KBM-7 (cell line): ENCODE results near the gene DNAJC10.
"Not testable (repeated sequence)": the region's sequence is repeated elsewhere in the genome, so short reads cannot be mapped to it uniquely, and the experiment has no call there.

ENCODE experiments used
- DNase-seq: peaks from one replicate; pipeline ENCODE4 v3.0.0-alpha.2; 2015
- in situ Hi-C: fragments of 300-500 bp; cut with MboI; formaldehyde crosslinking; loops from 2 replicates; pipeline ENCODE4 v1.14.3; 2020; ENCODE audit warnings: low sequenced_read_pairs, low pct_unique_long_range_greater_than_20kb, mixed read lengths

The DNAJC10 gene

GRCh38 chr2:182715892-182716649 lies at the start of gene DNAJC10:
Gene DNAJC10 (plus strand): TSS chr2:182716257. CDS start chr2:182718087, 1,830 bp downstream.
- peak; percentile 87 for DNase-seq
- in situ Hi-C loops: no loop called here

GRCh38 chr2:182666674-182667314 lies 49.3 kb upstream of the DNAJC10 start:
- DNase-seq: peak; percentile 43
- in situ Hi-C loops: loop anchor here (25.0 kb wide), 1 partner anchor 479 kb away; no protein-coding TSS in a partner anchor

DNA sequence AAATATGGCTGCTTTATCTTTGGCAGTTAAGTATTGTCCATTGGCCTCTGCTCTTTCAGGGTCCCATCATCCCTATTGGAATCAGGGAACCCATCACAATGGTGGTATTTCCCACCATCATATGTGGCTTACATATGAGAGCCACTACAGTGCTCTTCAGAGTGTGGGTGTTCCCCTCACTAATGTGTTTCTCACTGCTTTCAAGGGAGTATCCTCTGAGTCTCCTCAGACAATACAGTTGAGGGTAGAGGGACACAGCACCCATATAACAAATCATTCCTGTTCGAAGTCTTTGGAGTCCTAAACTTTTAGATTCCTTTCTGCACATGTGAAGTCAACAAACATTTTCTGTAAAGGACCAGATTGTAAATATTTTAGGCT lies 48.8 kb upstream of the DNAJC10 start:
- DNase-seq: no peak
- in situ Hi-C loops: loop anchor here (25.0 kb wide), 1 partner anchor 480 kb away; no protein-coding TSS in a partner anchor

DNA sequence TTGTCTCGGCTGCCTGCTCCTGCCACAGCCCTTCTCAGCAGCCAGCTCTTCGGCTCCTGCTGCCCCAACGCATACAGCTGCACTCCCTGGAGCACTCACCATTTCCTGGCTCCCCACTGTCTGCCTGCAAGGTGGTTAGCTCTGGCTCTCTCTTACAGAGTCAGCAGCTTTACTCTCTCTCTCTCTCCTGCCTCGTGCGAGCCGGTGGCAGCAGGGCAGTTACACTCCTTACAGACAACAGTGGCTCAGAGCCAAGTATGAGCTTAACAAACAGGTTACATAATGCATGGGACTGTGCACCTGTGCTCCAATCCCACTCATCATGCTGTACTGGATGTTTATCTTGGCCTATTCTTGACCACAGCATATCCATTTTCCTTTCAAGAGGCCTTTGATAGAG lies 47.4 kb upstream of the DNAJC10 start:
- peak; percentile 26 for DNase-seq
- in situ Hi-C loops: loop anchor here (25.0 kb wide), 1 partner anchor 481 kb away; no protein-coding TSS in a partner anchor

- in situ Hi-C loops: loop anchor here (25.0 kb wide), 1 partner anchor 485 kb away; no protein-coding TSS in a partner anchor
- no peak for DNase-seq
These were observed 43.4 kb upstream of the DNAJC10 start for GRCh38 chr2:182672466-182673165.

DNA sequence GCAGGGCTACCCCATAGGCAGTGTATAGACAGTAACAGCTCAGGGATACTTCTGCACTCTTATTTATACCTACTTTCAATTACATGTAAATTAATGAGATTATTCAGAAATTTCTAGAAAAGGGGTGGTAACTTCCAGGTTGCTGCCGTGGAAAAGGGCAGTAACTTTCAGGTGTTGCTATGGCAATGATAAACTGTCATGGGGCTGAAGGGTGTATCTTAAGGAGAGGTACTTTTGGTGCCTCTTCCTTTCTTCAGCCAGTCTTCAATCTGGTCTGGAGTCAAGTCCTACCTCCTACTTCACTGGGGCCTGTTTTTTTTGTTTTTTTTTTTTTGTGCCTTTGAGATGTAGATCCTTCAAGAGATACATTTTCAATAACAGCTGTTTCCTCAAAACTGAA lies 35.2 kb upstream of the DNAJC10 start:
- in situ Hi-C loops: no loop called here

DNA sequence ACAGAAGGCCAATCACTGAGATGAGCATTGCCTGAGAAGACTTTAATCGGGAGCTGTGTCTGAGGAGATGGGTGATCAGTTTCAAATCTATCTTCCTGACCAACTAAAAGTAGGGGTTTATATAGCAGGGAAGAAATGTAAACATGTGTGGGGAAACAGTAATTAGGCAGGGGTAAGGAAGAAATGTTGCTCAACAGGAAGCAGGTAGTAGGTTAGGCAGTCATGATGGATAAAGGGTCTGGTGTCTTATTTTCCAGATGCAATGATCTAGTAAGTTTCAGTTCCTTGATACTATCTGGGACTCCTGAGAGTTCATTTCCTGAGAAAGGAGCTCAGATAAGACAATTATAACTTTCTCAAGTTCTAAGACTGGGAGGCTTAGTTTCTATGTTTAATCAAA lies 33.8 kb upstream of the DNAJC10 start:
- DNase-seq: peak; percentile 59
- in situ Hi-C loops: no loop called here

More for the DNA sequence above, 35.2 kb upstream of the DNAJC10 start:
- no peak for DNase-seq

GRCh38 chr2:182685559-182685958 lies 30.5 kb upstream of the DNAJC10 start:
- in situ Hi-C loops: no loop called here
- no peak for DNase-seq

DNA sequence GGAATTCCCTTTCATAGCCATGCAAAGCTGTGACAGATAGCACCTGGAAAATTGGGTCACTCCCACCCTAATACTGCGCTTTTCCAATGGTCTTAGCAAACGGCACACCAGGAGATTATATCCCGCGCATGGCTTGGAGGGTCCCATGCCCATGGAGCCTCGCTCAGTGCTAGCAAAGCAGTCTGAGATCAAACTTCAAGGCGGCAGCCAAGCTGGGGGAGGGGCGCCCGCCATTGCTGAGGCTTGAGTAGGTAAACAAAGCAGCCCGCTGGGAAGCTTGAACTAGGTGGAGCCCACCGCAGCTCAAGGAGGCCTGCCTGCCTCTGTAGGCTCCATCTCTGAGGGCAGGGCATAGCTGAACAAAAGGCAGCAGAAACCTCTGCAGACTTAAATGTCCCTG lies 29.3 kb upstream of the DNAJC10 start:
- DNase-seq, in situ Hi-C loops: not testable (repeated sequence)

GRCh38 chr2:182694189-182694588 lies 21.9 kb upstream of the DNAJC10 start:
- in situ Hi-C loops: no loop called here
- no peak for DNase-seq

- in situ Hi-C loops: no loop called here
- no peak for DNase-seq
These were observed 20.3 kb upstream of the DNAJC10 start for GRCh38 chr2:182695776-182696175.

DNA sequence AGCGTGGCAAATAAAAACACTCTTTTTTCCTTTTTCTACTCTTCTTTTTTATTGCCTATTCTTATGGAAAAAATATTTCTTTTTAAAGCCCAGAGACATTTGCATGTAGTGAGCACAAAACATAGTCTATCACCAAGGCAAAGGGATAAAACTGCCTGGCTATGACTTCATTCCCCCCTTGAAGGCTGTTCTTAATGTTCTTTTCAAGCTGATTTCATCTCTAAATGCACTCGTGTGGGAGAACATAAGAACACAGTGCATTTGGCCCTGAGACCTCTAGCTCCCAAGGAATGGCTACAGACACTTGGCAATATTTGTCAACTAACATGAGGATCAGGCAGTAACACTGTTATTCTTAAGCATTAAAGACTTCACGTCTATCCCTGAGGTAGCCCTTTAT lies 17.4 kb upstream of the DNAJC10 start:
- in situ Hi-C loops: no loop called here
- DNase-seq: no peak

DNA sequence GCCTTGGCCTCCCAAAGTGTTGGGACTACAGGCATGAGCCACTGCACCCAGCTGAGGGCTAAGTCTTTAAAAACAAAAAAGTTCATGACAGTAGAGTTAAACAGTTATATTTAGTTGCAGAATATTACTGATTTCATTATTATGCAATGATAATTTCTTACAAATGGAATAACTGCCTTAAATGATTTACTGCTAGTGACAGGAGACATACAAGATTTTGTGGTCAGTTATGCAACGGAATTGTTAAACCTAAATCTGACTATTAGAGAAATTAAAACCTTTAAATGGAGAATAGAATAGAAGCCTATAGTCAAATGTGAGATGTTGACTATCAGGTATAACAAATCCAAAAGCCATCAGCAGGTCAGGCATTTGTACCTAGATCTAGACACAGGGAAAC lies 10.3 kb upstream of the DNAJC10 start:
- in situ Hi-C loops: no loop called here
- no peak for DNase-seq

DNA sequence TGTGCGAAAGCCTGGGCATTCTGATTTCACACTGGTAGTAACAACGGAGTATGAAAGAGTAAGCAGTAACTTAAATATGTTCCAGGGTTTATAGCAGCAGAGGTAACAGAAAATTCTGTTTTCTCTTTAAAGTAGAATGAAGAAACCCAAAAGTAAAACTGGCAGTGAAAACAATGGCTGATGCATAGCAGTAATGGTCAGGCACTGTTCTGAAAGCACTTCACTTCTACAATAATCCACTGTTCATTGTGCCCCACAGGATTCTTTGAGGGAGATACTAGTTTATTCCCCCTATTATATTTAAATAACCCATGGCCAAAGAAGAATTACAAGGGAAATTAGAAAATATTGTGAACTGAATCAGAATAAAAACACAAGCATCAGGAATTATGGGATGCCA lies 9.3 kb upstream of the DNAJC10 start:
- DNase-seq: no peak
- in situ Hi-C loops: no loop called here

DNA sequence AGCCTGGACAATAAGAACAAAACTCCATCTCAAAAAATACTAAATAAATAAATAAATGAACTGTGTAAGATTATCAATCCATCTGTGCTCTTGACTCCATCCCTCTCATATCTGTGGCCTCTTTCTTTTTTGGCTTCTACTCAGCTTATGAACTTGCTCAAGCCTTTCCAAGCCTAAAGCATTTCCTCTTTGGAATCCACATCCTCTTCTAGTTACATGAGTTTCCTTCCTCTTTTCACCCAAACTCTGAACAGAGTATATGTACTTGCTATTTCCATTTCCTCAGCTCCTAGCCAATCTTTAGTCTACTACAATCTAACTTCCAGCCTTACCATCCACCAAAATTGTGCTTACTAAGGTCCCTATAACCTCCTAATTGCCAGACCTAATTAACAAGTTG lies 2.5 kb upstream of the DNAJC10 start:
- peak; percentile 81 for DNase-seq
- in situ Hi-C loops: no loop called here

DNA sequence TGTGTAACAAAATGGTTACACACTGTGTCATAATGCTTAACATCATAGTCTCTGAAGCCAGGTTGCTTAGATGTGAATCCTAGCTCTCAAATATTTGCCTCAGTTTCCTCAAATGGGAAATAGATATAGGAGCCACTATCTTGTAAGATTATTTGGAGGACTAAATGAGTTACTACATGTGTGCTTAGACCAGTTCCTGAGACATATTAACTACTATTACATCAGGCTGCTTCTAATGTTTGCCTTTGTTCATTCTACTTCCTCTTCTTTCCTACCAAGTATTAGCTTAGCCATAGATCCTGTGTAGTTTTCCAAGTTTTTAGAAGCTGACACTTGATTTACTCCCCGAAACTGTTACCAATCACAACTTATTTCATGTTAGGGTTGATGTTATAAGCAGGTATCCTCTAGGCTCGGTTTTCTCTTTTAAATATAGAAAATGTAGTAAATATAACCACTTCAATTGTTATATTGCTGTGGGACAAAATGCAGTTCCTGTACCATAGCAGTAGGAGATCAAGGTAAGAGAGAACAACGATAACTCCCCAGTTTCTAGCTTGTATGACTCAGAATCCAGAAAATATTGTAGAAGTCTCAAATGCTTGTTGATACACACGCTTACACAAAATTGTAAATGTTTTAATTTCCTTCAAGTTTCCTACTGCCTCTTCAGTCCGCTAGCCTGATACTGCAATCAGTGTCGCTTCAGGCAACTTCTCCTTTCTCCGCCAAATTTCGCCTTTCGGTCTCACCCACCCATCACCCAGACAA lies 751 bp upstream of the DNAJC10 start:
- peak; percentile 55 for DNase-seq

GRCh38 chr2:182716650-182716979 lies 558 bp downstream of the DNAJC10 start:
- DNase-seq: no peak
- in situ Hi-C loops: no loop called here

More for the DNA sequence above, 751 bp upstream of the DNAJC10 start:
- in situ Hi-C loops: no loop called here

DNA sequence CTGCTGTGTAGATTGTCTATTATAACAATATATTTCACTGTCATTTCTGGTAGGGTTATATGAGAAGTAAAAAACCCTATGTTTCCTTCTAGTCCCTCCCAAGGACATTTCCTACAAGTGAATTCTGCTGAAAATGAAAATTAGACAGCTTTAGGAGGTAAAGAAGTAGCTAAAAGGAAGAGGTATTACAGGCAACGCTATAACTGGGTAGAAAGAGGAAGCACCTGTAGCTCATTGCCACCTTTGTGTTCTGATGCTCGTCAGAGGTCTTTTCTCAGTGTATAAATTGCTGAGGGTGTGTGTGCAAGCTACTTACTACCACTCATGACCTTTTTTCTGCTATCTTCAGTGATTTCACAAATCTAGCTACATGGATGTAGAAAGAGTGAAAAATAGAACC lies 1.4 kb downstream of the DNAJC10 start:
- in situ Hi-C loops: no loop called here
- DNase-seq: peak; percentile 38

GRCh38 chr2:182717816-182718215 lies 1.8 kb downstream of the DNAJC10 start:
- DNase-seq: no peak
- in situ Hi-C loops: no loop called here
